ENCODE results near the gene MFAP2.
"Not testable (repeated sequence)": the region's sequence is repeated elsewhere in the genome, so short reads cannot be mapped to it uniquely, and the experiment has no call there.

The MFAP2 gene

GRCh38 chr1:16978567-16979474 lies 1.6 kb downstream of the MFAP2 start:
- DNase-seq = no peak

DNA sequence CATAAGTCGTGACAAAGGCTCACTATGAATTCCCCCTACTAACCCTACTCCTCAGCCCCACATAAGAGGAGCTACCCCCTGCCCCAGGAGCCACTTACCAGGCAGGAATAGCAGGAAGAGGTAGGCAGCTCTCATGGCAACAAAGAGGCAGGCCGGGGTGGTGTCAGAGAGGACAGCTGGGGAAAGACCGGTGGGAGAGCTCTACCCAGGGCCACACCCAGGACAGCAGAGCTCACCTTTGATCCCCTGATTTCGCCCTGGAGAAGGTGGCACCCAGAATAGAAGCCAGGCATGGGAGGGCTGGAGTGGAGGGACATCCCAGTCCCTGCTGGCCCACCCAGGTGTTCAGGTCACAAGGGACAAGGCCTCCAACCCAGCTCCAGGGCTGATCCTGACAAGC lies 2.3 kb downstream of the MFAP2 start:
- DNase-seq = no peak

GRCh38 chr1:16977377-16977776 lies 3.0 kb downstream of the MFAP2 start:
- no peak for DNase-seq

DNA sequence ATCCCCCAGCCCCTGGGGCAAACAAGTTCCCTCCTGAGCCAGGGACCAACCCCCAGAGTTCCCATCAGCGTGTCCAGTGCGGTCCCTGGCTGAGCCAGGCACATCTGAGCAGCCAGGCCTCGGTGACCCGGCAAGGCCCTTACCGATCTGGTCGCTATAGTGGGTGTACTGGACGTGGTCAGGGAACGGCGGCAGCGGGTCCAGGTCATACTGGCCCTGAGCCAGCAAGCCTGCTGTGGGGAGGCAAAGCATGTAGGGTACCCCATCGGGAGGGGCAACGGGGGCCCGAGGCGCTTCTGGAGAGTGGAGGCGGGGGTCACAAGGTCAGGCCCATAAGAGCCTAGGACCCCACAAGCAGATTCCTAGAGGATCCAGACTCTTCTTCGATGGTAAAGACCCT lies 3.5 kb downstream of the MFAP2 start:
- no peak for DNase-seq

DNA sequence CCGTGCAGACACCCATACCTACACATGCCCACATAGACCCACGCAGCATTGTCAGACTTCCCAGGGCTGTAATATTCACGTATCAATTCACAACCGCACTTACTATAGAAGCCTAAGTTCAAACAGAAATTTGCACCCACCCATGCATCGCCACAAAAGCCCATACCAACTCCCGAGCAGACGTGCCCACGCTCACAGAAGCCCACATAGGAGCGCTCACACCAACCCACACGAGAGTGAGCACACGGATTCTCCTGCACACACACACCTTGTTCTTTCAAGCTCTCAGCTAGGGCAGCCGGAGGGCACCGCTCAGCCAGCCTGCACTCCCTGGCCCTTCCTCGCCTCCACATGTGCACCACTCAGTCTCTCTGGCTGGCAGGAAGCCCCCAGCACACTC lies 4.6 kb downstream of the MFAP2 start:
- DNase-seq = no peak

GRCh38 chr1:16975211-16975610 lies 5.2 kb downstream of the MFAP2 start:
- no peak for DNase-seq

DNA sequence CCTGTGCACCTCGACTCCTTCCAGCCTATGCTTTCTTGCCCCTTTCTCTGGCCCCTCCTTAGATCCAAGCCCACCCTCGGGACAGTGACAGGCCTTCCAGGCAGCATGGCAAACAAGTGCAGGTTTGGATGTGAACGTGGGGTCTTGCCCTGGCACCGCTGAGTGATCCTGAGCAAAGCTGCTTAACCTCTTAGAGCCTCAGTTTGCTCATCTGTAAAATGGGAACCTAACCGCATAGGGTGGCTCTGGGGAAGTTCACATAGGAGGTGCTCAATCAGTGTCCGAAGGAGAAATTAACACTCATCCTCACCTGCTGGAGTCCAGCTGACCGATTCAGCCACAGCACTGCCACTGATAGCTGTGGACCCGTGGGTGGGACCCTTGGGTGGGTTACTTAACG lies 7.2 kb downstream of the MFAP2 start:
- DNase-seq = no peak

GRCh38 chr1:16972189-16972895 lies 8.1 kb downstream of the MFAP2 start:
- no peak for DNase-seq

GRCh38 chr1:16971341-16972188 lies 8.9 kb downstream of the MFAP2 start:
- peak; percentile 3 for DNase-seq

DNA sequence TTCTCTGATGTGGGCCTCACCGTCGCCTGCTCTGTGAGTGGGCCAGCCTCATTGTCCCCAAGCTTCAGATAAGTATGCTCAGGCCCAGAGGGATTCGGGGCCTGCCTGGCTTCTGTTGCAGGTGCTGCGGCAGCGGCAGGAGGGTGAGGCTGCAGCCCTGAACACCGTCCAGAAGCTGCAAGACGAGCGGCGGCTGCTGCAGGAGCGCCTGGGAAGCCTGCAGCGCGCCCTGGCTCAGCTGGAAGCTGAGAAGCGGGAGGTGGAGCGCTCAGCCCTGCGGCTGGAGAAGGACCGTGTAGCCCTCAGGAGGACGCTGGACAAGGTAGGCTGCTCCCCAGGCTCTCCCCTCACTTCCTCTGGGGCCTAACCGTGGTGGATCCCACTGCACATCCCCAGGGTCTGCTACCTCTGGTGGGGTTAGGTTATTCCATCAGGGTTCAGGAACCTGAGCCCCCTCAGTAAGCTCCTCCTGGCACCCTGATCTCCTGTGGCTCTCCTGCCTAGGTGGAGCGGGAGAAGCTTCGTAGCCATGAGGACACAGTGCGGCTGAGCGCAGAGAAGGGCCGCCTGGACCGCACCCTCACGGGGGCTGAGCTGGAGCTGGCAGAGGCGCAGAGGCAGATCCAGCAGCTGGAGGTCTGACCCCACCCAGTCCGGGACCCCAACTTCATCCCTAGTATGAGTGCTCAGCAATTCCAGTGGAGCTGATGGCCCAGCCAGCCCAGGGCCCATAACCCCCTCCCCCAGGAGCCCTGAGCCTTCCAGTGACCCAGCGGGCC lies 10.1 kb downstream of the MFAP2 start:
- no peak for DNase-seq

DNA sequence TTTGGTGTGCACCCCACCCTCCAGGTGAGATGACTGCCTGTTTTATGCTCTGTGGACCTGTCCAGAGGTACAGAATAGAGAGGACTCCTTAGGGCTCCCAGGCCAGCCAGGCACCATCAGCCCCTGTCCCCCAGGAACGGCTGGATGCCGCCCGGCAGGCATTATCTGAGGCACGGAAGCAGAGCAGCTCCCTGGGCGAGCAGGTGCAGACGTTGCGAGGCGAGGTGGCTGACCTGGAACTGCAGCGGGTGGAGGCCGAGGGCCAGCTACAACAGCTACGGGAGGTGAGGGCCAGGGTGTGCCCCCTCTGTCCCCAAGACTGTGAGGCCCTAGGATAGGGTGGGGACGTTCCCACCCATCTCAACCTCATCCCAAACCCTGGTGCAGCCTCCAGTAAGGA lies 10.8 kb downstream of the MFAP2 start:
- no peak for DNase-seq

- DNase-seq = no peak
Measured at GRCh38 chr1:16969057-16969611, 11.3 kb downstream of the MFAP2 start.

DNA sequence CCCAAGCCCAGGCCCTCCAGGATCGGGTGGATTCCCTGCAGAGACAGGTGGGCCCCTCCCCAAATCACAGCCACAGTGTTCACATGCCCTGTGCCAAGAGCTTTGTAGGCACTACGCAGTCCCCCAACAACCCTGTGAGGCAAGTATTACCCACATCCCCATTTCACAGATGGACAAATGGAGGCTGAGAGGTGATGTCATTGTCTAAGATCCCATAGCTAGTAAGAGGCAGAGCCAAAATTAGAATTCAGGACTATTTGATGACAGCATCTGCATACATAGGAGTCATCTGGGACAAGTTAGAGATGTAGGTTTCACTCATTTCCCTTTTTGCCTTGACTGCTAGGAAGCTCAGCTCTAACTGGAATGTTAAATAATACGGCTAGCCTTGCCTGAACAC lies 12.0 kb downstream of the MFAP2 start:
- no peak for DNase-seq

DNA sequence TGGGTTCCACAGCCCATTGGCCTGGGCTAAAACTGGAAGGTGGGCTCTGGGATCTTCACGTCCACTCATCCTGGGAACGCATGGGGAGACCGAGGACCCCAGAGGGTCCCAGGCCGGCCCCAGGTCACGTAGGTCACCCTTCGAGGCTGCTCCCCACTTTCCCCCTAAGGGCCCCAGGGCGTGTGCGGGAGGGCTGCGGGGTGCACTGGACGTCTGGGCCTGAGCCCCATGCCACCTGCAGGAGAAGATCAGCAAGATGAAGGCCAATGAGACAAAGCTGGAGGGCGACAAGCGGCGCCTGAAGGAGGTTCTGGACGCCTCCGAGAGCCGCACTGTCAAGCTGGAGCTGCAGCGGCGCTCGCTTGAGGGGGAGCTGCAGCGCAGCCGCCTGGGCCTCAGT lies 12.5 kb downstream of the MFAP2 start:
- no peak for DNase-seq

GRCh38 chr1:16967095-16967575 lies 13.3 kb downstream of the MFAP2 start:
- no peak for DNase-seq

DNA sequence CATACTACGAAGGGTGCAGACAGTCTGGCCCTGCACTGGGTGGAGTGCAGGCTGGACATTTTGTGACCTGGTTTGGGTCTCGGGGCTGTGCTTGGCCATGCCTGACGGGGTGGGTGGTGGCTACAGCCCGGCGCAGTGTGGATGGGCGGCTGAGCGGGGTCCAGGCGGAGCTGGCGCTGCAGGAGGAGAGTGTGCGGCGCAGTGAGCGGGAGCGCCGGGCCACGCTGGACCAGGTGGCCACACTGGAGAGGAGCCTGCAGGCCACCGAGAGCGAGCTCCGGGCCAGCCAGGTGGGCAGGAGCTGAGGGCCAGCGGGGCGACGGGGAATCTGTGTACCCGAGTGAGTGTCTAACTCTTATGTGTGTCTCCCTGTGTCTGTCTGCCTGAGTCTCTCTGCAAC lies 14.1 kb downstream of the MFAP2 start:
- no peak for DNase-seq

GRCh38 chr1:16965486-16966067 lies 14.8 kb downstream of the MFAP2 start:
- DNase-seq = no peak

DNA sequence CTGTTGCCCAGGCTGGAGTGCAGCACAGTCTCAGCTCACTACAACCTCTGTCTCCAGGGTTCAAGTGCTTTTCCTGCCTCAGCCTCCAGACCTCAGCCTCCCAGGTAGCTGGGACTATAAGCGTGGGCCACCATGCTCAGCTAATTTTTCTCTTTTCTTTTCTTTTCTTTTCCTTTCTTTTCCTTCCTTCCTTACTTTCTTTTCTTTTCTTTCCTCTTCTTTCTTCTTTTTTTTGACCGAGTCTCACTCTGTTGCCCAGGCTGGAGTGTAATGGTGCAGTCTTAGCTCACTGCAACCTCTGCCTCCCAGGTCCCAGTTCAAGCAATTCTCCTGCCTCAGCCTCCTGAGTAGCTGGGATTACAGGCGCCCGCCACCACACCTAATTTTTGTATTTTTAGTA lies 16.3 kb downstream of the MFAP2 start:
- not testable (repeated sequence) for DNase-seq

GRCh38 chr1:16961297-16962133 lies 18.9 kb downstream of the MFAP2 start:
- no peak for DNase-seq

- DNase-seq = peak; percentile 66
Measured at GRCh38 chr1:16960560-16961296, 19.7 kb downstream of the MFAP2 start.
